ENCODE measurements around the gene MAGEB3.
"Not testable (repeated sequence)": the region's sequence is repeated elsewhere in the genome, so short reads cannot be mapped to it uniquely, and the experiment has no call there.

MAGEB3 gene, protein sequence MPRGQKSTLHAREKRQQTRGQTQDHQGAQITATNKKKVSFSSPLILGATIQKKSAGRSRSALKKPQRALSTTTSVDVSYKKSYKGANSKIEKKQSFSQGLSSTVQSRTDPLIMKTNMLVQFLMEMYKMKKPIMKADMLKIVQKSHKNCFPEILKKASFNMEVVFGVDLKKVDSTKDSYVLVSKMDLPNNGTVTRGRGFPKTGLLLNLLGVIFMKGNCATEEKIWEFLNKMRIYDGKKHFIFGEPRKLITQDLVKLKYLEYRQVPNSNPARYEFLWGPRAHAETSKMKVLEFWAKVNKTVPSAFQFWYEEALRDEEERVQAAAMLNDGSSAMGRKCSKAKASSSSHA

GRCh38 chrX:30230395-30230794 is at the start of gene MAGEB3:
TSS of gene MAGEB3 (plus strand) at chrX:30230657. CDS start at chrX:30235925, 5,268 bp downstream.
- in situ Hi-C loops (cut with HindIII; ENCODE audit: low sequenced_read_pairs) = no loop called here

- in situ Hi-C loops (cut with HindIII; ENCODE audit: low sequenced_read_pairs) = no loop called here
Observed at GRCh38 chrX:30181353-30181752, 49.1 kb upstream of the MAGEB3 start.

GRCh38 chrX:30183554-30183953 is 46.9 kb upstream of the MAGEB3 start:
- in situ Hi-C loops (cut with HindIII; ENCODE audit: low sequenced_read_pairs) = no loop called here

- in situ Hi-C loops (cut with HindIII; ENCODE audit: low sequenced_read_pairs) = no loop called here
Observed at GRCh38 chrX:30190426-30190825, 40.0 kb upstream of the MAGEB3 start.

GRCh38 chrX:30193910-30194309 is 36.5 kb upstream of the MAGEB3 start:
- in situ Hi-C loops (cut with HindIII; ENCODE audit: low sequenced_read_pairs) = not testable (repeated sequence)

DNA sequence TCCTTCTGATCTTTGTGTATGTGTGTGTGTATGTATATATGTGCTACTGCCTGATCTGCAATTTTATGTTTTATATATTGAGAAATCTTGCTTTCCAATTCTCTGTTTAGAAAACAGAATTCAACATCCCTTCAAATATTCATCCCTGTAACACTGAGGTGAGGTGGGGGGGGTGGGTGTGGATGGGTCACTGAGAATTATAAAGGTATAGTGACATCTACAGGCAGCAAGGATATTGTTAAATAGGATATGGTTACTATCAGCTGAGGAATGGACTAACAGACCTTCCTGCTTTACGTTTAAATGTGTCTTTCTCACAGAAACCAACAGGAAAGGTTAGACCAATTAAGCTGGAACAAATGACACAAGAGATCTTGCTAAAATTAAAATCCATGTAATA is 34.1 kb upstream of the MAGEB3 start:
- in situ Hi-C loops (cut with HindIII; ENCODE audit: low sequenced_read_pairs) = no loop called here

DNA sequence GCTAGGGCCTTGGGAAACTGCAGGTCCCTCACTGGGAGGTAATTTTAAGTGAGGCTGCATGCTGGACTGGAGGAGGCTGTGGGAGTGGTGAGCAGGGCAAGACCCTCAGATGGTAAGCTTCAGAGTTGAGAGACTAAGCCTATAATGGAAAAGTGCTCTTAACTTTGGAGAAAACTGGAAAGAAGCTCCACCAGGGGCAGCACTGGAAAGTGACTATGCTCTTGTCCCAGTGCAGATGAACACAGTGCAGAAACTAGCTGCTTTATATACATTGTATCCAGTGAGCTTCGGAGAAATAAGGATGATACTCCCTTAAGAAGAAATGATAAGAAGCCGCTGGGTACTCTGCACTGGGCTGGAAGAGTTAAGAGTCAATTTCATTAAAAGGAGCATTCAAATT is 18.3 kb upstream of the MAGEB3 start:
- in situ Hi-C loops (cut with HindIII; ENCODE audit: low sequenced_read_pairs) = no loop called here

DNA sequence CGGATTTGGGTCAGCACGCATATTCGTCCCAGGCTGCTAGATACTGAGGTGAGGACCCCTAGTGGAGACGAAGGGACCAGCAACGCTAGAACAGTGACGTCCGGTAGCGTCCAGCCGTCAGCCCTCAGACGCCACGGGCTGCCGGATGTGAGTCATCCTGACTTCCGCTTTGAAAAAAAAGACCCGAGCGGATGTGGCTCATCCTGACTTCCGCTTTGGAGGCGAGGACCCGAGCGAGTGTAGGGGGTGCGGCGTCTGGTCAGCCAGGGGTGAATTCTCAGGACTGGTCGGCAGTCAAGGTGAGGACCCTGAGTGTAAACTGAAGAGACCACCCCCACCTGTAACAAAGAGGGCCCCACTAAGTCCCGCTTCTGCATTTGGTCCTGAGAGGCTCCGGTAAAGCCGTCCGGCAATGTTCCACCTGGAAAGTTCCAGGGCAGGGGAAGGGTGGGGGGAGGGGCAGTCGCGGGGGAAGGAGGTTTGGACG is 15.1 kb upstream of the MAGEB3 start, which contains the start of gene MAGEB2:
Gene MAGEB2 (plus strand): TSS at position 207 of the 487 bp plus-strand sequence. CDS start 3,018 bp downstream, outside the sequence.
- in situ Hi-C loops (cut with HindIII; ENCODE audit: low sequenced_read_pairs) = no loop called here

GRCh38 chrX:30217465-30217864 is 13.0 kb upstream of the MAGEB3 start:
- in situ Hi-C loops (cut with HindIII; ENCODE audit: low sequenced_read_pairs) = no loop called here

- in situ Hi-C loops (cut with HindIII; ENCODE audit: low sequenced_read_pairs) = no loop called here
Observed at GRCh38 chrX:30219372-30219771, 11.1 kb upstream of the MAGEB3 start.

GRCh38 chrX:30220661-30221060 is 9.8 kb upstream of the MAGEB3 start:
- in situ Hi-C loops (cut with HindIII; ENCODE audit: low sequenced_read_pairs) = no loop called here

- in situ Hi-C loops (cut with HindIII; ENCODE audit: low sequenced_read_pairs) = no loop called here
Observed at GRCh38 chrX:30224536-30224935, 5.9 kb upstream of the MAGEB3 start.

GRCh38 chrX:30228526-30228925 is 1.9 kb upstream of the MAGEB3 start:
- in situ Hi-C loops (cut with HindIII; ENCODE audit: low sequenced_read_pairs) = no loop called here

GRCh38 chrX:30241724-30242415 is 11.4 kb downstream of the MAGEB3 start, which contains the start of gene MAGEB4:
TSS of gene MAGEB4 (plus strand) at chrX:30242000. CDS start at chrX:30242136, 136 bp downstream.
- in situ Hi-C loops (cut with HindIII; ENCODE audit: low sequenced_read_pairs) = no loop called here

- in situ Hi-C loops (cut with HindIII; ENCODE audit: low sequenced_read_pairs) = no loop called here
Observed at GRCh38 chrX:30246769-30247489, 16.5 kb downstream of the MAGEB3 start, which contains the start of gene MAGEB1. TSS of gene MAGEB1 (plus strand) at chrX:30247146. CDS start at chrX:30250494, 3,348 bp downstream.

DNA sequence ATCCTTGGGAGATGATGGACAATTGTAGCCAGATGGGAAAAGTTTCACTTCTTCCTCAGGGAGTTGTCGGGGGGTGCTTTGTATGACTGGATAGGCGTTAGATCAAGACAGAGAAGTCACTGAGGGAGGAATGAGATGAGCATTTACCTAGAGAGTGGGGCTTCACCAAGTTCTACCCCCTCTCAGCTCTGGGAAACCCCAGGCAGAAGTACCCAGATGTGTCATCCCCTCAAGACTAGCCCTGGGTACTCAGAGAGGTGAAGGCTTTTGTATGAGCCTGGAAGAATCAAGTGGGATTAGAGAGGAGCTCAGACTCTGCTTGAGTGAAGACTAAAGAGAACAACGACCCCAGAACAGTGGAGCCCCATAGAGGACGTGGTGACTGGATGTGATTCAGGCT is 18.4 kb downstream of the MAGEB3 start:
- in situ Hi-C loops (cut with HindIII; ENCODE audit: low sequenced_read_pairs) = no loop called here

DNA sequence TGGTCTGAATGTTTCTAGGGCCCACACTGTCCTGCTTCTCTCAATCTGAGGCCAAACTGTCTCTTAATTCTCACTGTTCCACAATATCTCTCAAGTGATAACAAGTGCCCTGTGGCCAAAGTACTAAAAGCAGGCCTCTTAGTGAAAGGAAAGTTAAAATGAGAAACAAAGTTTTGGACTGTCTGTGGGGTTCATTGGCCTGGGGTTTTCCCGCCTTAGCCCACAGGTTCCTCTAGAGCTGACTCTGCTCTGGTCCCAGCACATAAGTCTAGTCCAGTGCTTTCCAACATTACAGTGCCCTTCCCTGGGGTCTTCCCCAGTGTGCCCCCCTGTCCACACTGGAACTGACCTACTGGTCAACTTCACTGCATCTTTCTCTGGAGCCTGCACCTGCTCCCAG is 22.8 kb downstream of the MAGEB3 start:
- in situ Hi-C loops (cut with HindIII; ENCODE audit: low sequenced_read_pairs) = no loop called here

GRCh38 chrX:30259927-30260326 is 29.5 kb downstream of the MAGEB3 start:
- in situ Hi-C loops (cut with HindIII; ENCODE audit: low sequenced_read_pairs) = no loop called here

DNA sequence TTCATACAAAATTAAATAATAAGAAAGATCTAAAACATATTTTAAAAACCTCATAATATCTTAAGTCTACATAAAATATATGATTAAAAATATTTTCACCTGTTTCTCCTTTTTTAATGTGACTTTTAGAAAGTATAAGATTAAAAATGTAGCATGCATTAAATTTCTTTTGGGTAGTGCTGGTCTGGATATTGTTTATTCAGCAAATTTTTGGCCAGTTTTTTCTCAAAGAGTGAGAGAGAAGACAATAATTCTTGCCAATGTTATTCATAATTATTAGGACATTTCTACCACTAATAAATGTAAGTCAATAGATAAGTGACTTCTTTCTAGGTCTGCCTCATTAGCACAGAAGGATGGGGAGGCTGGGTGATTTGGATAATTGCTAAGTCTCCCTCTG is 30.6 kb downstream of the MAGEB3 start:
- in situ Hi-C loops (cut with HindIII; ENCODE audit: low sequenced_read_pairs) = no loop called here

GRCh38 chrX:30262763-30263162 is 32.3 kb downstream of the MAGEB3 start:
- in situ Hi-C loops (cut with HindIII; ENCODE audit: low sequenced_read_pairs) = no loop called here

DNA sequence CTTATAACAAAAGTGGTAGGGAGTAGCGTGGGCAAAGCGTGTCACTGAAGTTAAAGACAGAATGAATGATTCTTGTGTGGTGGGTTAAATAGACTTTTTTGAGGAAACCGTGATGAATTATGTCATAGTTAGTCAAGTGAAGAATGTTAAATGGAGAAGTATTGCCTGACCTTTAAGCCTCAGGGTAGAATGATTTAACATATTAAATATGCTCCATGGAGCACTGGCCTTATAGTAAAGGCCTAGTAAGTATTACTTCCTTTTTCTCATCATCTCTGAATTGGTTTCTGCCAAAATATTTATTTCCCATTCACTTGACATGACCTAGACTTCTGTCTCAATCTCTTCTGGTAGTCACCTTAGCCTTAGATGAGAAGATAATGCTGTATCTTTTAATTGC is 40.2 kb downstream of the MAGEB3 start:
- in situ Hi-C loops (cut with HindIII; ENCODE audit: low sequenced_read_pairs) = no loop called here

Data from endothelial cell of hepatic sinusoid (primary cell).